LHCN-M2 (cell line): Measurements from ENCODE around the gene TTC9B. TPM values are rescaled to one million over a fixed set of nuclear protein-coding genes. Genes with fewer than 3 reads are reported as not detected.
"Not testable (repeated sequence)": the region's sequence is repeated elsewhere in the genome, so short reads cannot be mapped to it uniquely, and the experiment has no call there.

ENCODE experiments used
- DNase-seq: peaks from one replicate; pipeline ENCODE4 v3.0.0-alpha.2; 2012; ENCODE audit warnings: low read depth
- total RNA-seq: library from RNA; depleted of rRNA; stranded (reverse); fragments of >200 nt; gene quantifications from 2 replicates; pipeline ENCODE4 v1.2.3, GENCODE V29; 2014; rRNA removed

Gene TTC9B
- total RNA-seq, 1 experiment from 2014 or later = not detected

DNA sequence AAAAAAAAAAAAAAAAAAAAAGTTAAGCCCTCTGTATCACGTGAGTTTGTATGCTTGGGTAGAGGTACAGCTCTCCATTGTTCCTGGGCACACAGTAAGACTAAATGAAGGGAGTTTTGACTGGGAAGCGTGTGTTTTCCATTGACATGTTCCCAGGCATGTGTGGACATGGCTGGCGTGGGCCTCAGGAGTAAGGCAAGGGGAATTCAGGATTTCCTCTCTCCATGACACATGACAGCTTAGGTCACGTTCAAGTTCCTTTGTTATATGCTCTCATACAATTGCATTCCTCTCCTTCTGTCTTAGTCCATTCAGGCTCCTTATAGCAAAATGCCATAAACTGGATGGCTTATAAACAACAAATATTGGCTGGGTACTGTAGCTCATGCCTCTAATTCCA, 44.1 kb downstream of the TTC9B start:
- DNase-seq = no peak

DNA sequence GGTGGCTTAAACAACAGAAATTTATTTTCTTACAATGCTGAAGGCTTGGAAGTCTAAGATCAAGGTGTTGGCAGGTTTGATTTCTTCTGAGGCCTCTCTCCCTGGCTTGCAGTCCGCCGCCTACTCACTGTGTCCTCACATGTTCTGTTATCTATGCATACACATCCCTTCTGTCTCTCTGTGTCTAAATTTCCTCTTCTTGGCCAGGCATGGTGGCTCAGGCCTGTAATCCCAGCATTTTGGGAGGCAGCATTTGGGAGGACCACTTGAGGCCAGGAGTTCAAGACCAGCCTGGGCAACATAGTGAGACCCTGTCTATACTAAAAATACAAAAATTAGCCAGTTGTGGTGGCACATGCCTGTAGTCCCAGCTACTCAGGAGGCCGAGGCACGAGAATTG, 46.9 kb downstream of the TTC9B start:
- DNase-seq = not testable (repeated sequence)

DNA sequence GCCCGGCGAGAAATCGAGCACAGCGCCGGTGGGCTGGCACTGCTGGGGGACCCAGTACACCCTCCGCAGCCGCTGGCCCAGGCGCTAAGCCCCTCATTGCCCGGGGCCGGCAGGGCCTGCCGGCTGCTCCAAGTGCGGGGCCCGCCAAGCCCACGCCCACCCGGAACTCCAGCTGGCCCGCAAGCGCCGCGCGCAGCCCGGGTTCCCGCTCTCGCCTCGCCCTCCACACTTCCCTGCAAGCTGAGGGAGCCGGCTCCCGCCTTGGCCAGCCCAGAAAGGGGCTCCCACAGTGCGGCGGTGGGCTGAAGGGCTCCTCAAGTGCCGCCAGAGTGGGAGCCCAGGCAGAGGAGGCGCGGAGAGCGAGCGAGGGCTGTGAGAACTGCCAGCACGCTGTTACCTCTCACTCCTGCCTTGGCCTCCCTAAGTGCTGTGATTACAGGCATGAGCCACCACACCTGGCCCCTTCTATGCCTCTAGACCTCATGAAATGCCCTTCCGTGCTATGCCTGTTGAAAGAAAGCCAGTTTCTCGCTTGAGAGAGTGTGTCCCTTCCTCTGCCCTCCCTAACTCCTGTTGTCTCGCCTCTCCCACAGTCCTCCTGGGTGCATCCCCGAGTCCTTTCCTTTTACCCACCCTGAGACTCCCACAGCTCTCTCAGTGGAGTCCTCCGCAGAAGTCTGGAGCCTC, 47.7 kb downstream of the TTC9B start:
- DNase-seq = not testable (repeated sequence)

DNA sequence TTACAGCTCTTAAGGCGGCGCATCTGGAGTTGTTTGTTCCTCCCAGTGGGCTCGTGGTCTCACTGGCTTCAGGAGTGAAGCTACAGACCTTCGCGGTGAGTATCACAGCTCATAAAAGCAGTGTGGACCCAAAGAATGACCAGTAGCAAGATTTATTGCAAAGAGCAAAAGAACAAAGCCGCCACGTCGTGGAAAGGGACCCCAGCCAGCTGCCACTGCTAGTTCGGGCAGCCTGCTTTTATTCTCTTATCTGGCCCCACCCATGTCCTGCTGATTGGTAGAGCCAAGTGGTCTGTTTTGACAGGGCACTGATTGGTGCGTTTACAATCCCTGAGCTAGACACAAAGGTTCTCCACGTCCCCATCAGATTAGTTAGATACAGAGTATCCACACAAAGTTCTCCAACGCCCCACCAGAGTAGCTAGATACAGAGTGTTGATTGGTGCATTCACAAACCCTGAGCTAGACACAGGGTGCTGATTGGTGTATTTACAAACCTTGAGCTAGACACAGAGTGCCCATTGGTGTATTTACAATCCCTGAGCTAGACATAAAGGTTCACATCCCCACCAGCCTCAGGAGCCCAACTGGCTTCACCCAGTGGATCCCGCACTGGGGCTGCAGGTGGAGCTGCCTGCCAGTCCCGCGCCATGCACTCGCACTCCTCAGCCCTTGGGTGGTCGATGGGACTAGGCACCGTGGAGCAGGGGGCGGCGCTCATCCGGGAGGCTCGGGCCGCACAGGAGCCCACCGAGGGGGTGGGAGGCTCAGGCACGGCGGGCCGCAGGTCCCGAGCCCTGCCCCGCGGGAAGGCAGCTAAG, 48.5 kb downstream of the TTC9B start:
- not testable (repeated sequence) for DNase-seq

Other genes starting within 250 kb of the TTC9B start
- gene PSMC4, start 247.2 kb downstream of the TTC9B start, total RNA-seq = 177 and 182 TPM in 2 replicates
- 1.4 and 1.6 TPM in 2 replicates for gene ZNF546, start 221.3 kb downstream of the TTC9B start, total RNA-seq
- gene ZNF780B, start 162.2 kb downstream of the TTC9B start, total RNA-seq = 5.4 and 7.3 TPM in 2 replicates
- gene ZNF780A, start 127.4 kb downstream of the TTC9B start, total RNA-seq = 11.3 and 15.6 TPM in 2 replicates
- gene MAP3K10, start 27.0 kb downstream of the TTC9B start, total RNA-seq = 6.0 and 8.3 TPM in 2 replicates
- not detected in 2 replicates for gene CCNP, start 8.3 kb upstream of the TTC9B start, total RNA-seq
- gene AKT2, start 67.0 kb upstream of the TTC9B start, total RNA-seq = 93.5 and 94.3 TPM in 2 replicates
- 18.8 and 24.2 TPM in 2 replicates for gene C19orf47, start 130.0 kb upstream of the TTC9B start, total RNA-seq
- 338 and 480 TPM in 2 replicates for gene PLD3, start 130.3 kb upstream of the TTC9B start, total RNA-seq
- not detected in 2 replicates for gene HIPK4, start 171.8 kb upstream of the TTC9B start, total RNA-seq
- gene PRX, start 195.0 kb upstream of the TTC9B start, total RNA-seq = 1.6 and 1.8 TPM in 2 replicates
- 21.7 and 31.2 TPM in 2 replicates for gene SERTAD1, start 207.6 kb upstream of the TTC9B start, total RNA-seq
- gene SERTAD3, start 226.0 kb upstream of the TTC9B start, total RNA-seq = 22.8 and 24.1 TPM in 2 replicates
- gene BLVRB, start 247.4 kb upstream of the TTC9B start, total RNA-seq = 83.3 and 92.0 TPM in 2 replicates
- gene SPTBN4, start 248.6 kb upstream of the TTC9B start, total RNA-seq = 0.34 and 0.38 TPM in 2 replicates